Neural crest cell (in vitro differentiated cells): ENCODE measurements around the gene RGS14. TPM values are rescaled to one million over a fixed set of nuclear protein-coding genes. Genes with fewer than 3 reads are reported as not detected.

Experiments
- DNase-seq: peaks from one replicate; pipeline ENCODE4 v3.0.0; 2021; ENCODE audit warnings: low read depth, mixed read lengths, low spot score
- H3K27ac Mint-ChIP-seq: one replicate; pipeline ENCODE4 v1.8.0; 2021; ENCODE audit warnings: mild to moderate bottlenecking, mixed read lengths; ENCODE audit not compliant: unreplicated experiment
- H3K27me3 Mint-ChIP-seq: 2 replicates; pipeline ENCODE4 v1.8.0; 2021; ENCODE audit warnings: low read depth, mild to moderate bottlenecking, mixed read lengths
- H3K36me3 Mint-ChIP-seq: 2 replicates; pipeline ENCODE4 v1.8.0; 2021; ENCODE audit warnings: low read depth, mild to moderate bottlenecking, mixed read lengths
- H3K4me1 Mint-ChIP-seq: 2 replicates; pipeline ENCODE4 v1.8.0; 2021; ENCODE audit warnings: mixed read lengths
- H3K4me3 Mint-ChIP-seq: one replicate; pipeline ENCODE4 v1.8.0; 2021; ENCODE audit warnings: mild to moderate bottlenecking, mixed read lengths
- H3K9me3 Mint-ChIP-seq: 2 replicates; pipeline ENCODE4 v1.8.0; 2021; ENCODE audit warnings: mixed read lengths
- total RNA-seq: library from RNA; stranded (reverse); gene quantifications from 2 replicates; pipeline ENCODE4 v1.2.1, GENCODE V29; 2021
- TF ChIP-seq, protein P1 (sequence below): fragments of 200-600 bp; sonication (generic); conservative IDR thresholded peaks from 2 replicates; pipeline ENCODE4 v1.5.0; 2021; ENCODE audit warnings: antibody characterized with exemption, mild to moderate bottlenecking

The RGS14 gene
- total RNA-seq, 1 donor from 2014 or later = 12.3 TPM

DNA sequence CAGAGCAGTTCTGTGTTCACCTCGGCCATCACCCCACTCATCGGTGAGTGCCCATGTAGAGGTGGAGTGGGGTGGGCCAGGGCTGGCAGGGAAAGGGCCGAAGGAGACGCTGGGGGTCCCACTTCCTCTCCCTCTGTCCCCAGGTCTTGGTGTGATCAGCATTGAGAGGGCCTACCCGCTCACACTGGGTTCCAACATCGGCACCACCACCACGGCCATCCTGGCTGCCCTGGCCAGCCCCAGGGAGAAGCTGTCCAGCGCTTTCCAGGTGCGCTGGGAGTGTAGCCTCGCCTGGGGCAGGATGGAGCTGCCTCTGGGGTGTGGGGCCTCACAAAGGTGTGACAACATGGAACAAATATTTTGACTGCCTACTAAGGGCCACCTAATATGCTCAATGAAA, 39.1 kb downstream of the RGS14 start:
- no peak for DNase-seq
- Mint-ChIP-seq H3K27ac (no peak overlapping the region), H3K4me3 (no peak overlapping the region), H3K36me3 (no peaks in the 10 kb centered on the region), H3K27me3 (peaks cover 10% of the 10 kb centered on the region), H3K9me3 (no peaks in the 10 kb centered on the region), H3K4me1 (peaks cover 3% of the 10 kb centered on the region)
- TF ChIP-seq, protein P1, sequence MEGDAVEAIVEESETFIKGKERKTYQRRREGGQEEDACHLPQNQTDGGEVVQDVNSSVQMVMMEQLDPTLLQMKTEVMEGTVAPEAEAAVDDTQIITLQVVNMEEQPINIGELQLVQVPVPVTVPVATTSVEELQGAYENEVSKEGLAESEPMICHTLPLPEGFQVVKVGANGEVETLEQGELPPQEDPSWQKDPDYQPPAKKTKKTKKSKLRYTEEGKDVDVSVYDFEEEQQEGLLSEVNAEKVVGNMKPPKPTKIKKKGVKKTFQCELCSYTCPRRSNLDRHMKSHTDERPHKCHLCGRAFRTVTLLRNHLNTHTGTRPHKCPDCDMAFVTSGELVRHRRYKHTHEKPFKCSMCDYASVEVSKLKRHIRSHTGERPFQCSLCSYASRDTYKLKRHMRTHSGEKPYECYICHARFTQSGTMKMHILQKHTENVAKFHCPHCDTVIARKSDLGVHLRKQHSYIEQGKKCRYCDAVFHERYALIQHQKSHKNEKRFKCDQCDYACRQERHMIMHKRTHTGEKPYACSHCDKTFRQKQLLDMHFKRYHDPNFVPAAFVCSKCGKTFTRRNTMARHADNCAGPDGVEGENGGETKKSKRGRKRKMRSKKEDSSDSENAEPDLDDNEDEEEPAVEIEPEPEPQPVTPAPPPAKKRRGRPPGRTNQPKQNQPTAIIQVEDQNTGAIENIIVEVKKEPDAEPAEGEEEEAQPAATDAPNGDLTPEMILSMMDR = no peak

- H3K9me3 Mint-ChIP-seq = no peaks in the 10 kb centered on the region
- no peak overlapping the region for H3K27ac Mint-ChIP-seq
- H3K4me3 Mint-ChIP-seq = no peak overlapping the region
- no peaks in the 10 kb centered on the region for H3K36me3 Mint-ChIP-seq
- H3K4me1 Mint-ChIP-seq = peaks cover 13% of the 10 kb centered on the region
- H3K27me3 Mint-ChIP-seq = peaks cover 21% of the 10 kb centered on the region
- DNase-seq = no peak
- TF ChIP-seq, protein P1 = no peak
These were observed 40.2 kb downstream of the RGS14 start for GRCh38 chr5:177397875-177398390.

DNA sequence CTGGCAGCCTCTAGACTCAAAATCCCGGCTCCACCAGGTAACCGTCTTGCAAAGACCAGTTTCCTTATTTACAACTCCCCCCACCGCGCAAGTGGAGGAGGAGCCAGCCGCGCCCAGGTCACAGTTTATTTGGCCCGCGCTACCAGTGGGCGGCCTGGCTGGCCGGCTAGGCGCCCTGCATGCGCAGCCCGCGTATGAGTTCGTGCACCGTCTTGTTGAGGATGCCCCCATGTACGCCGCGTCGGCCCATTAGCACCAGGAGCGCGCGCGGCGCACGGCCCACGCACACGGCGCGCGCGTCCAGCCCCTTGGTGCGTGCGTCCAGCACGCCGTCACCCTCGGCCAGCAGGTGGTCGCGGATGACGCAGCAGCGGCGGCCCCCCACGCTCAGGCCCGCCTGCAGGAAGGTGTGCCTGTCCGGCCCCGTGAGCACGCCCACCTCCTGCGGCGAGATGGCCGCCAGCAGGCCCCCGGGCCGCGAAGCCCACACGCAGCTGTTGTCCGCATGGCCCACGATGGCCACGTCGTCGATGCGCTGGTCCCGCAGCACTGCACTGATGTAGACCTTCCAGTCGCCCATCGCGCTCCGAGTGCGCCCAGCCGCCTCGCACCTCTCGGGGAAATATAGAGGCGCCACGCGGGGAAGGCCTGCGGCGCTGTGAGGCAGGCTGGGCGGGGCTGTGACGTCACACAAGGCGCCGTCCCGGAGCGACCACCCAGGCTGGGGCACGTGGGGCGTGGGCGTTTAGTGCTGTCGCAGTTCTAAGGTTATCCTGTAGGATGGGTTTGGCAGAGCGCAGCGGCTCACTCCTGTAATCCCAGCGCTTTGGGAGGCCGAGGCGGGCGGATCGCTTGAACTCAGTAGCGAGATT, 42.5 kb downstream of the RGS14 start, which contains the start of gene PFN3:
PFN3 (minus strand) TSS at position 665 of the 872 bp plus-strand sequence; CDS start at position 580, 85 bp downstream.
- no peaks in the 10 kb centered on the region for H3K9me3 Mint-ChIP-seq
- TF ChIP-seq, protein P1 = no peak
- no peaks in the 10 kb centered on the region for H3K36me3 Mint-ChIP-seq
- no peak within 1 kb of the TSS for H3K4me3 Mint-ChIP-seq
- H3K27ac Mint-ChIP-seq = no peak within 1 kb of the TSS
- DNase-seq = no peak
- peaks cover 13% of the 10 kb centered on the region for H3K4me1 Mint-ChIP-seq
- peaks cover 40% of the 10 kb centered on the region for H3K27me3 Mint-ChIP-seq

DNA sequence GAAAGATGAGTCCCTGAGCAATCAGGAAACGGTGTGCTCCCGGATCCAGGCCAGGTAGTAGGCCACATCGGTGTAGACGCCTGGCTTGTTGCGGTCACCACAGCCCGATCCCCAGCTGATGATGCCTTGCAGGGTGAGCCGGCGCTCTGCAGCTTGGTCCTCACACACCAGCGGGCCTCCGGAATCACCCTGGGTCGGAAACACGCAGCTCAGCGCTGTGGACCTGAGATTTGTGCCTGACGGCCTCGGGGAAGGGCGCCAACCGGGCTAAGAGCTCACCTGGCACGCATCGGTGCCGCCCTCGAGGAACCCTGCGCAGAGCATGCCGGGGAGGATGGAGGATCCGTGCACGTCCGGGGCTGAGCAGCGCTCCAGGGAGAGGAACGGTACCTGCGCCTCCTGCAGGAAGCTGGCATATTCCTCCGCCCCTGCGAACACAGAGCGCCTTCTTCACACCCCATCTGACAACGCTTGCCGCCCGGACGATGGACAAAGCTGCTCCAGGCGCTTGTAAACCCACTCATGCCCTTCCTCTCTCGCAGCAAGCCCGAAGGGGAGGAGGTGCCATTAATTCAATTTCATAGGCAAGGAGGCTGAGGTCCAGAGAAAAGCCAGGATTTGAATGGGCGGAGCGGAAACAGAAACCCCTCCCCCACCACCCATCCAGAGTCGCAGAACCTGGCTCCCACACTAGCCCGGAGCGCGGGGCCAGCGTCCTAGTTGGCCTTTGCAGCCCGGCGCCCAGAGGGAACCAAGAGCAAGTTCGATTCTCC, 44.7 kb downstream of the RGS14 start:
- TF ChIP-seq, protein P1 = peak; percentile 65
- Mint-ChIP-seq H3K27me3 (peaks cover 60% of the 10 kb centered on the region), H3K4me1 (peaks cover 13% of the 10 kb centered on the region), H3K9me3 (no peaks in the 10 kb centered on the region), H3K4me3 (peak overlapping the region; percentile 85), H3K27ac (no peak overlapping the region), H3K36me3 (no peaks in the 10 kb centered on the region)
- DNase-seq = peak; percentile 66

DNA sequence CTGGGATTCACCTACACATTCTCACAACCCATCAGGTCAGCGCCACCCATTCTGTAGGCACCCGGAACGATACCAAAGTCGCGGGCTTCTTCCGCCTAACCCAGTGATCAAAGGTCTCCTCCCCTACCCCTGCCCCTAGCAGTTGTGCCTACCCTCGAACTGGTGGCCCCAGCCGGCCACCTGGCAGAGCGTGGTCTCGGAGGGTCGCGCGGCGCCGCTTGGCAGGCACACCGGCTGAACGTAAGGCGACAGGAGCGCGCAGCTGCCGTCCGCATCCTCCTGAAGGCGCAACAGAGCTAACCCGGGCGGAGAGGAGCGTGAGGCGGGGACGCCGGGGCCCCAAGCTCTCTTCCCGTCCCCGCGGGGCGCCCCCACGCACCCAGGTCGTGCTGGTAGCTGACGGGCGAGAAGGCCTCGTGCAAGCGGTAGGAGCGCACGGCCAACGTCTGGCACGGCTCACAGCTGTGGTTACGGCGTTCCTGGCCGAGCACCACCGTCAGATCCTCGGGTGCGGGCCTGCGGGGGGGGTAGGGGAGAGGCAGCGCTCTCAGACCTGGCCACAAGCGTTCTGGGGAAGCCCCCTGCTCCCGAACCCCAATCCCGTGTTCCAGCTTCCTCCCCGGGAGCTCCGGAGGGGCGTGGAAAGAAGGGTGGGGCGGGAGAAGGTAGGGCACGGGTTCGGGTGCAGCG, 45.5 kb downstream of the RGS14 start:
- H3K27ac Mint-ChIP-seq = no peak overlapping the region
- peaks cover 62% of the 10 kb centered on the region for H3K27me3 Mint-ChIP-seq

More for the DNA sequence above, 45.5 kb downstream of the RGS14 start:
- no peaks in the 10 kb centered on the region for H3K9me3 Mint-ChIP-seq
- peaks cover 13% of the 10 kb centered on the region for H3K4me1 Mint-ChIP-seq
- no peaks in the 10 kb centered on the region for H3K36me3 Mint-ChIP-seq
- H3K4me3 Mint-ChIP-seq = peak overlapping the region; percentile 85
- peak; percentile 21 for DNase-seq
- TF ChIP-seq, protein P1 = no peak
